Non-pigmented ciliary epithelial cell (primary cell): ENCODE measurements around the gene TCEAL6.
"Not testable (repeated sequence)": the region's sequence is repeated elsewhere in the genome, so short reads cannot be mapped to it uniquely, and the experiment has no call there.

ENCODE experiments used
- DNase-seq: peaks from one replicate; pipeline ENCODE4 v3.0.0-alpha.2; 2010; ENCODE audit warnings: low read depth

TCEAL6 gene

DNA sequence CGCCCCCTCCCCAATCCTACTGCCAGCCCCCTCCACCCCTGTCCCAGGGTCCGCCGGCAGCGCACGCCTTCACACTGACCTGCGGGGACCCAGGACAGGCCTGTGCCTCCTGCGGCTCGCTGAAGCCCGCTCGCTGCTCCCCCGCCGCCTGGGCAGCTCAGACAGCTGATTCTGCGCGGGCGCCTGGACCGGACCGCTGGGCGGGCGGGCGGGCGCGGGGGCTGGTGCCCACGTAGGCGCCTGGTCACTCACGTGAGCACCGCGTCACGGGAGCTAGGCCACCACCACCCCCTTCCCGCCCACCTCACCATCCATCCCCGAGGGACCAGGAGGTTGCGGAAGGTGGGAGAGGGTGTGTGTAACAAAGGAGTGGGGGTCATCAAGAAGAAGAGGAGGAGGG, at the start of gene TCEAL6:
Gene TCEAL6, minus strand, starts transcription at position 208 of the 400 bp plus-strand sequence.
- not testable (repeated sequence) for DNase-seq

- no peak for DNase-seq
Observed at GRCh38 chrX:102185967-102186720, 43.9 kb upstream of the TCEAL6 start.

GRCh38 chrX:102155806-102156179, 13.5 kb upstream of the TCEAL6 start, which contains the start of gene BEX5:
Gene BEX5 (minus strand): TSS chrX:102155977. CDS start chrX:102154265, 1,712 bp downstream.
- no peak for DNase-seq

- DNase-seq = no peak
Observed at GRCh38 chrX:102154900-102155805, 12.9 kb upstream of the TCEAL6 start.

DNA sequence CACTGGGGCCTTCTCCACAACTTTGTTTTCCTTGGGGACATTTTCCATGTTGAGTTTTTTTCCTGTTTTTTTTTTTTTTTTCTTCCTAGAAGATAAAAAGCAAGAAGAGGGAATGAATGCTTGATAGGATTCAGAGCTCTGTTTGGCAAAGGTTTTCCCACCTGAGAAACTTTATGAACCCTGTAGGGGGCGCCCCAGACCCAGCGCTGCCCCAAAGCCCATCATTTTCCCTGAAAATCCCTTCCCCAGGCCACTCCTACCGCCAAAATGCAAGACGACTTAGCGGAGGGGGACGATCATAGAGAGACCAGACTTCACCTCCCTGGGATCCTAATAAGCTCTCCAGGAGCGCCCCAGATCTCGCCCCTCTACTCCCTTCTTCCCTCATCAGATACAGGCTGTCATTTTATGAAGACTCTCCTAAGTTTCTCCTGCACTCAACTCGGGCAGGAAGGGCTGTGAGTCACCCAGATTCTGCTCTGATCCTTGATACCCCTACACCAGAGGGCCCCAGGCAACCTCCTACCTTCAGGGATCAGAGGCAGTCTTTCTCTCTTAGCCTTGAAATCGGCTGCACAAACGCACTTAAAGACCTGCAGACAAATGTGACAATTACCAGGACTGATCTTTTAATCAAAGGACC, 12.1 kb upstream of the TCEAL6 start:
- DNase-seq = no peak

DNA sequence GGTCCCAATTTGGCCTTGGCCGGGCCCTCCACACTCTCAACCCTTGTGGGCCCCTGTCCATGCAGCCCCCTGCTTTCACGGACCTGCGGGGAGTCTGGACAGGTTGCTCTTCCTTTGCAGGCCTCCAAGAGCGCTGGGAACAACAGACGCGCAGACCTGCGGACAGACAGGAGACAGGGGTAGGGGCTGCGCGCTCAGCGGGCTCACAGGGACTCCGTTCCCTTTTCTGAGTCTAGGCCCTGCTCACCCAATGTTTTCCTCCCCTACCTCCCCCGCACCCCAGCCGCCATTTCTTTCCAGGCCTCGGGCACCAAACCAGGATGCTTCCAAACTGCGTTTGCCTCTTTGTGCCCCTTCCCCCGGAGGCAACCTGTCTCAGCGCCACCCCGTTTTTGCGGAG, 650 bp downstream of the TCEAL6 start:
- not testable (repeated sequence) for DNase-seq

DNA sequence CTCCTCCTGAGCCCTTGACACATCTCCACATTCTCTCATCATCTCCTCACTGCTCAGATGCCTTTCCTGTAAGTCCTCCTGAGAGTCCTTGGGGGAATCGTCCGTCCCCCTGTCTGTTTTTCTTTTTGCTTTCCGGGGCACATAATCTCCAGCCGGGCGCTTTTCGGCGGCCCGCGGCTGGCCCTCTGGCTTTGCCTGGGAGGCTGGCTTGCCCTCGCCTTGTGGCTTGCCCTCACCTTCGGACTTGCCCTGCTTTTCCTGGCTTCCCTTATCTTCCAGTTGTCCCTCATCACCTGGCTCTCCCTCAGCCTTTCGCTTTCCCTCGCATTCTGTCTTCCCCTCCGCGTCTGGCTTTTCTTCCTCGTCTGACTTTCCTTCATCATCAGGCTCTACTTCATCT, 1.4 kb downstream of the TCEAL6 start:
- not testable (repeated sequence) for DNase-seq

DNA sequence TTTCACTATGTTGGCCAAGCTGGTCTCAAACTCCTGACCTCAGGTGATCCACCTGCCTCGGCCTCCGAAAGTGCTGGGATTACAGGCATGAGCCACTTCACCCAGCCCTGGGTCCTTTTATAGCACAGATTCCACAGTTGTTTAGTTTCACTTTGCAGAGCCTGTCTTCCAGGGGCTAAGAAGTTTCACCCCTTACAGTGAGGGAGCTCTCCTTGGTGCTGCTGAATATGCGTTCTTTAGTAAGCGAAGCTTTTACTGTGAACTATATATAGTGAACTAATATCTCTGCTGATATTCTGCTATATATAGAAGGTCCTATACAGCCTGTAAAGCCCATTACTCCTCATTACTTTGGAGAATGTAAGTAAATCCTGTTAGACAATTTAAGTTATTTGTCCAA, 4.2 kb downstream of the TCEAL6 start:
- DNase-seq = no peak

GRCh38 chrX:102129473-102129872, 12.8 kb downstream of the TCEAL6 start:
- no peak for DNase-seq

- DNase-seq = no peak
Observed at GRCh38 chrX:102126863-102127262, 15.4 kb downstream of the TCEAL6 start.

DNA sequence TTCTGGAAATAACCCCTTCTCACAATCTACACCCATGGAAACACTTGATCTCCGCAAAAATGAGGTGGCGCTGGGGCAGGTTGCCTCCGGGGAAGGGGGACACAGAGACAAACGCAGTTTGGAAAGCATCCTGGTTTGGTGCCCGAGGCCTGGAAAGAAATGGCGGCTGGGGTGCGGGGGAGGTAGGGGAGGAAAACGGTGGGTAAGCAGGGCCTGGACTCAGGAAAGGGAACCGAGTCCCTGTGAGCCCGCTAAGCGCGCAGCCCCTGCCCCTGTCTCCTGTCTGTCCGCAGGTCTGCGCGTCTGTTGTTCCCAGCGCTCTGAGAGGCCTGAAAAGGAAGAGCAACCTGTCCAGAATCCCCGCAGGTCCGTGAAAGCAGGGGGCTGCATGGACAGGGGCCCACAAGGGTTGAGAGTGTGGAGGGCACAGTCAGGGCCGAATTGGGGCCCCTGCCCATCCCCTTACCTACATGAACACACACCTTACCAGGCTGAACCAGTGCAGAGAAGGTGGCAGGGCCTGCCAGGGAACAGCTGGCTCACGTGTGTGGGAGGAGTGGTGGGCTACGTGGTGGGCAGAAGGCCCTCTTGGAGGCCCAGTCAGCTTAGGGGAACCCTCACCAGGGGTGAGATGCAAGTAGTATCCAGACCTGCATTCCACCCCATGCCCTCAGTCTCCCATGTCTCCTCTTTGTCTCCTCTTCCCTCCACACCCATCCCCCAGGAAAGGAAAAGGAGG, 16.0 kb downstream of the TCEAL6 start:
- DNase-seq = not testable (repeated sequence)

- not testable (repeated sequence) for DNase-seq
Observed at GRCh38 chrX:102125436-102125835, 16.8 kb downstream of the TCEAL6 start, which contains the start of gene TCEAL2. Gene TCEAL2 (plus strand): TSS chrX:102125679. CDS start chrX:102126831, 1,152 bp downstream.

GRCh38 chrX:102125014-102125413, 17.3 kb downstream of the TCEAL6 start:
- not testable (repeated sequence) for DNase-seq

DNA sequence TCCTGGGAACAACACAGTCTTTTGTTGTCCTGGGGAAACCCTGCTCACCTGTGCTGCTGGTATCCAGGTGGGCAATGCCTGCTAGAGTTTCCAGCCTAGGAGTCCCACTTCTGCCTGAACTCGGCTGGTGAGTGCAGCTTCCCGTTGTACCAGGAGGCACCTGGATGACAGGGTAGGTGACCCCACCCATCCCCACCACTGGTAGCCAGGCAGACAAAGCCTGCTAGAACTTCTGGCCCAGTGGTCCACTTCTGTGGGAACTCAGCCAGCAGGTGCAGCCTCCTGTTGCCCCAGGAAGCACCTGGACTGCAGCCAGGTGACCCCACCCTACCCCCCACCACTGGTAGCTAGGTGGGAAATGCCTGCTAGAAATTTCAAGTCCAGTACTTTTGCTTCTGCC, 26.5 kb downstream of the TCEAL6 start:
- no peak for DNase-seq

DNA sequence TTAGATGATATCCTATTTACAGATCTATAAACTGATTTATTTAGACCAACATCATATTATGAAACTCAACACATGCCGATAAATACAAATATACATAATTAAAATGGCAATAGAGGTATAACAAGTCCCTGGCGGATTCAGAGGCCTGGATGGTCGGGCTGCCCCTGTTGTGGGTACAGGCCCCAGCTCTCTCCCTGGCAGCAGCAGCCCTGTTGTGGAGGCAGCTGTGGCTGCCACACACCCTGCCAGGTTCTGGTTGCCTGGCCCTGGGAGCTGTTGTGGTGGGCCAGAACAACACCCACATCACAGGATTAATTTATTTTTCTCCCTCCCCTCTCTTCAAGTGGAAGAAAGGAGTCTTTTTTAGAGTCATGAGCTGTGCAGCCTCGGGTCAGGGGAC, 28.9 kb downstream of the TCEAL6 start:
- no peak for DNase-seq
